SK-N-SH (cell line): ENCODE results near the gene CCNY. TPM values are rescaled to one million over a fixed set of nuclear protein-coding genes. Genes with fewer than 3 reads are reported as not detected.

Experiments used
- CTCF ChIA-PET: fragments of 300-600, 350-600 bp; formaldehyde crosslinking; extraction: SDS; loops from one replicate; lab custom pipeline; 2021; lab: Yijun Ruan, JAX
- POLR2A ChIA-PET: fragments of 350-600 bp; sonication (Branson Sonifier 250); formaldehyde crosslinking; extraction: SDS; loops from one replicate; lab custom pipeline; 2020; ENCODE audit warnings: antibody characterized with exemption, inconsistent platforms; lab: Yijun Ruan, JAX
- DNase-seq: peaks from one replicate; pipeline ENCODE4 v3.0.0; 2012
- H2AFZ ChIP-seq: fragments of 200-600 bp; sonication (generic); 2 replicates; pipeline ENCODE4 v1.8.1; 2016; ENCODE audit warnings: antibody characterized with exemption, mild to moderate bottlenecking, low read depth
- H3F3A ChIP-seq: fragments of 200-600 bp; sonication (generic); replicated peaks from 2 replicates; pipeline ENCODE3; 2016; ENCODE audit warnings: antibody characterized with exemption, mild to moderate bottlenecking; ENCODE audit not compliant: insufficient read depth
- H3K27ac ChIP-seq, 2 experiments: fragments of 200-500 bp in 1 of 2; fragments of 200-600 bp in 1 of 2; sonication (Bioruptor generic) in 1 of 2; sonication (generic), shearing (Covaris generic) in 1 of 2; 2 replicates each; pipeline versions ENCODE4 v1.5.1 to v1.6.1; 2014 to 2016; ENCODE audit warnings: low read depth in 2 of 2, inconsistent platforms in 1 of 2, low read length in 1 of 2, mild to moderate bottlenecking in 1 of 2, mixed read lengths in 1 of 2
- H3K27me3 ChIP-seq: fragments of 200-600 bp; sonication (generic), shearing (Covaris generic); 2 replicates; pipeline ENCODE4 v1.6.1; 2016; ENCODE audit warnings: mixed run types; ENCODE audit not compliant: insufficient read depth
- H3K36me3 ChIP-seq, 2 experiments: fragments of 200-500 bp in 1 of 2; fragments of 200-600 bp in 1 of 2; sonication (Bioruptor generic) in 1 of 2; sonication (generic) in 1 of 2; replicated peaks in 1 of 2; 2 replicates each; pipeline versions ENCODE3 to v1.5.1; 2014 to 2016; ENCODE audit warnings: low read length in 1 of 2, mild to moderate bottlenecking in 1 of 2; ENCODE audit not compliant: insufficient read depth in 2 of 2, control insufficient read depth in 1 of 2
- H3K4me1 ChIP-seq, 2 experiments: fragments of 200-500 bp in 1 of 2; fragments of 200-600 bp in 1 of 2; sonication (Bioruptor generic) in 1 of 2; sonication (generic), shearing (Covaris generic) in 1 of 2; 2 replicates each; pipeline versions ENCODE4 v1.5.1 to v1.6.1; 2014 to 2016; ENCODE audit warnings: low read depth in 1 of 2, low read length in 1 of 2, mixed run types in 1 of 2; ENCODE audit not compliant: insufficient read depth in 2 of 2, control insufficient read depth in 1 of 2
- H3K4me2 ChIP-seq: fragments of 200-600 bp; sonication (generic), shearing (Covaris generic); 2 replicates; pipeline ENCODE4 v1.6.1; 2017; ENCODE audit warnings: mixed run types
- H3K4me3 ChIP-seq, 2 experiments: fragments of 200-500 bp in 1 of 2; fragments of 200-600 bp in 1 of 2; sonication (Bioruptor generic) in 1 of 2; sonication (generic), shearing (Covaris generic) in 1 of 2; 2 replicates each; pipeline versions ENCODE4 v1.5.1 to v1.8.1; 2014 to 2016; ENCODE audit warnings: low read depth in 2 of 2, inconsistent platforms in 1 of 2, low read length in 1 of 2, mild to moderate bottlenecking in 1 of 2, mixed read lengths in 1 of 2, moderate library complexity in 1 of 2
- H3K79me2 ChIP-seq: fragments of 200-600 bp; sonication (generic); 2 replicates; pipeline ENCODE4 v1.8.1; 2017; ENCODE audit warnings: mild to moderate bottlenecking; ENCODE audit not compliant: insufficient read depth
- H3K9ac ChIP-seq: fragments of 200-600 bp; sonication (generic); 2 replicates; pipeline ENCODE4 v1.6.1; 2017; ENCODE audit warnings: mixed run types
- H3K9me2 ChIP-seq: fragments of 200-600 bp; sonication (generic); 2 replicates; pipeline ENCODE4 v1.6.1; 2017; ENCODE audit warnings: mixed run types
- H3K9me3 ChIP-seq: fragments of 200-600 bp; sonication (generic); 2 replicates; pipeline ENCODE4 v1.6.1; 2017; ENCODE audit warnings: mixed run types, mild to moderate bottlenecking, moderate library complexity
- H4K20me1 ChIP-seq: fragments of 200-600 bp; sonication (generic); 2 replicates; pipeline ENCODE4 v1.6.1; 2017; ENCODE audit warnings: mild to moderate bottlenecking, mixed run types; ENCODE audit not compliant: insufficient read depth
- ELF1 ChIP-seq: IDR thresholded peaks from 2 replicates; pipeline ENCODE4 v1.4.0; 2012
- FOXJ3 ChIP-seq: sonication (generic); formaldehyde crosslinking; IDR thresholded peaks from 2 replicates; pipeline ENCODE4 v1.5.1; 2020; ENCODE audit warnings: mild to moderate bottlenecking, missing genetic modification reagents
- GABPA ChIP-seq: IDR thresholded peaks from 2 replicates; pipeline ENCODE4 v1.4.0; 2012; ENCODE audit warnings: low read depth, mild to moderate bottlenecking
- GATA2 ChIP-seq: sonication (generic); formaldehyde crosslinking; IDR thresholded peaks from 2 replicates; pipeline ENCODE4 v1.5.0; 2020; ENCODE audit warnings: mild to moderate bottlenecking, missing genetic modification reagents
- MXI1 ChIP-seq: IDR thresholded peaks from 2 replicates; pipeline ENCODE4 v1.6.1; 2012; ENCODE audit warnings: mild to moderate bottlenecking, low read depth, low read length, improper control_type of control experiment
- NRF1 ChIP-seq: IDR thresholded peaks from 2 replicates; pipeline ENCODE4 v1.6.1; 2012; ENCODE audit warnings: low read depth, mild to moderate bottlenecking, low read length
- RAD21 ChIP-seq: IDR thresholded peaks from 2 replicates; pipeline ENCODE4 v1.6.1; 2012; ENCODE audit warnings: mild to moderate bottlenecking, low read length
- RCOR1 ChIP-seq: fragments of 150-350 bp; IDR thresholded peaks from 2 replicates; pipeline ENCODE4 v1.6.1; 2017; ENCODE audit warnings: antibody characterized with exemption, low read length
- REST ChIP-seq: IDR thresholded peaks from 2 replicates; pipeline ENCODE4 v1.6.1; 2012; ENCODE audit warnings: mild to moderate bottlenecking, low read depth, low read length, moderate library complexity
- RXRA ChIP-seq: IDR thresholded peaks from 2 replicates; pipeline ENCODE4 v1.4.0; 2012; ENCODE audit warnings: low read depth, mild to moderate bottlenecking, borderline replicate concordance
- SIN3A ChIP-seq: IDR thresholded peaks from 2 replicates; pipeline ENCODE4 v1.6.1; 2012; ENCODE audit warnings: low read depth, mild to moderate bottlenecking, low read length, moderate library complexity, borderline replicate concordance
- SMC3 ChIP-seq: IDR thresholded peaks from 2 replicates; pipeline ENCODE4 v1.6.1; 2012; ENCODE audit warnings: low read depth, low read length, improper control_type of control experiment
- TAF1 ChIP-seq: IDR thresholded peaks from 2 replicates; pipeline ENCODE4 v1.6.1; 2012; ENCODE audit warnings: low read depth, mild to moderate bottlenecking, low read length, moderate library complexity, borderline replicate concordance
- TCF12 ChIP-seq: IDR thresholded peaks from 2 replicates; pipeline ENCODE4 v1.4.0; 2012
- TEAD4 ChIP-seq: IDR thresholded peaks from 2 replicates; pipeline ENCODE4 v1.4.0; 2012; ENCODE audit warnings: mild to moderate bottlenecking, borderline replicate concordance; ENCODE audit not compliant: insufficient read depth
- USF1 ChIP-seq: IDR thresholded peaks from 2 replicates; pipeline ENCODE4 v1.4.0; 2012; ENCODE audit warnings: low read depth, borderline replicate concordance
- ZBTB33 ChIP-seq: IDR thresholded peaks from 2 replicates; pipeline ENCODE4 v1.4.0; 2012; ENCODE audit warnings: low read depth, borderline replicate concordance
- WGBS: methylation state at CpG from one replicate; pipeline ENCODE4 v1.1.6; 2017; ENCODE audit warnings: low lambda C conversion rate; 5-methylcytosine and 5-hydroxymethylcytosine counted together
- polyA plus RNA-seq, 3 experiments: library from polyadenylated mRNA; depleted of rRNA; stranded (reverse); fragments of >200 nt; gene quantifications; 2 replicates each; pipeline ENCODE4 v1.2.3, GENCODE V29; 2012

Gene CCNY
- polyA plus RNA-seq, 1 of the 3 experiments (the other 2 are of a cell fraction): 29.4 TPM

GRCh38 chr10:35409094-35409582, 72.8 kb downstream of the CCNY start (continued):
- TF ChIP-seq REST: no peak
- TF ChIP-seq RXRA: no peak
- TF ChIP-seq RCOR1: no peak
- TF ChIP-seq MXI1: no peak
- TF ChIP-seq ELF1: no peak
- peak; percentile 94 for TF ChIP-seq TCF12
- no peak for TF ChIP-seq RAD21
- TF ChIP-seq GABPA: no peak
- no peak for TF ChIP-seq SMC3
- TF ChIP-seq, all 33 proteins: peak for 8

GRCh38 chr10:35409808-35410207, 73.5 kb downstream of the CCNY start:
- no peak for DNase-seq

More at GRCh38 chr10:35409808-35410207, 73.5 kb downstream of the CCNY start:
- H3K27ac ChIP-seq: no peak overlapping the region
- H3K4me3 ChIP-seq: no peak overlapping the region
- no peak overlapping the region for H3K9ac ChIP-seq
- H3K9me2 ChIP-seq: no peaks in the 10 kb centered on the region
- H3K79me2 ChIP-seq: peaks cover 79% of the 10 kb centered on the region
- peaks cover 5% of the 10 kb centered on the region for H3F3A ChIP-seq
- 0 out of 2 replicates have a peak overlapping the region, but pooled peaks have one; percentile 34 for H3K4me2 ChIP-seq
- no peaks in the 10 kb centered on the region for H3K27me3 ChIP-seq
- H3K4me1 ChIP-seq: peaks cover 15 to 42% of the 10 kb centered on the region in 2 experiments; a peak in 3 of 4 replicates
- no peak overlapping the region for H2AFZ ChIP-seq
- 100% methylated on average over 1 of the region's 1 CpG for WGBS
- H4K20me1 ChIP-seq: peaks cover 84% of the 10 kb centered on the region
- TF ChIP-seq FOXJ3 (CRISPR knock-in tag) (no peak), ELF1 (no peak), SIN3A (no peak), GABPA (no peak), TAF1 (no peak), NRF1 (no peak), USF1 (no peak), GATA2 (CRISPR knock-in tag) (no peak), ZBTB33 (no peak), TEAD4 (no peak)
- ChIA-PET CTCF (interaction anchor here (0.6 to 1.6 kb wide), 3 partner anchors 18 to 391 kb away, joined by 3 to 4 read pairs (median 3); no protein-coding TSS in a partner anchor), POLR2A (no interaction called here)
- H3K9me3 ChIP-seq: no peaks in the 10 kb centered on the region
- H3K36me3 ChIP-seq: no peaks in the 10 kb centered on the region
